SU-DHL-6 (cell line): Measurements from ENCODE around the gene ETF1.

Experiments used
- CTCF ChIP-seq: fragments of 200-600 bp; sonication (generic); IDR thresholded peaks from one replicate; pipeline ENCODE4 v1.5.1; 2017; ENCODE audit warnings: antibody characterized with exemption, mild to moderate bottlenecking, low read length, moderate library complexity; ENCODE audit not compliant: insufficient read depth, poor library complexity, severe bottlenecking
- EZH2phosphoT487 ChIP-seq: fragments of 200-600 bp; sonication (generic), shearing (Covaris generic); conservative IDR thresholded peaks from 2 replicates; pipeline ENCODE4 v1.6.1; 2018; ENCODE audit warnings: mild to moderate bottlenecking, antibody characterized with exemption, low read length, moderate library complexity, mixed read lengths

GRCh38 chr5:138563340-138564118 lies 20.5 kb upstream of the ETF1 start:
- no peak for TF ChIP-seq CTCF
- no peak for TF ChIP-seq EZH2phosphoT487
